ENCODE measurements around the gene FAM240A.

- TF ChIP-seq MAX (IDR thresholded peaks at IDR 0.05) (no peak), REST (IDR thresholded peaks at IDR 0.05) (no peak), CTCF (IDR thresholded peaks at IDR 0.05; ENCODE audit: low read depth, low read length, missing input control) (no peak), YY1 (IDR thresholded peaks at IDR 0.05) (no peak), GABPA (IDR thresholded peaks at IDR 0.05 in 1 of 2, conservative IDR thresholded peaks at IDR 0.05 in 1 of 2) (no peak), TAF1 (conservative IDR thresholded peaks at IDR 0.05) (no peak), RAD21 (IDR thresholded peaks at IDR 0.05) (no peak)
Measured at GRCh38 chr3:46586738-46587246, 25.5 kb upstream of the FAM240A start.
